Liver (tissue), 9 donors: Measurements from ENCODE around the gene TWSG1. TPM values are rescaled to one million over a fixed set of nuclear protein-coding genes. Genes with fewer than 3 reads are reported as not detected.

ENCODE experiments used
- DNase-seq: peaks from one replicate; pipeline ENCODE4 v3.0.0-alpha.2; 2017; ENCODE audit warnings: low spot score
- H3K27ac ChIP-seq, 2 donors: one replicate each; pipeline ENCODE4 v1.7.0; 2013; ENCODE audit warnings: inconsistent platforms in 2 of 2, low read length in 2 of 2, control low read depth in 1 of 2, low read depth in 1 of 2, mild to moderate bottlenecking in 1 of 2
- H3K27me3 ChIP-seq, 4 donors: one replicate each; pipeline versions ENCODE4 v1.6.1 to v1.7.0; 2013; ENCODE audit warnings: low read length in 3 of 4, inconsistent platforms in 1 of 4, mild to moderate bottlenecking in 1 of 4, moderate library complexity in 1 of 4; ENCODE audit not compliant: control insufficient read depth in 4 of 4, insufficient read depth in 4 of 4
- H3K36me3 ChIP-seq, 4 donors: one replicate each; pipeline versions ENCODE4 v1.6.1 to v1.7.0; 2013; ENCODE audit warnings: low read length in 3 of 4, mild to moderate bottlenecking in 3 of 4, low read depth in 1 of 4, moderate library complexity in 1 of 4; ENCODE audit not compliant: control insufficient read depth in 4 of 4, insufficient read depth in 3 of 4
- H3K4me1 ChIP-seq, 4 donors: one replicate each; pipeline versions ENCODE4 v1.6.1 to v1.7.0; 2013; ENCODE audit warnings: low read length in 3 of 4, mild to moderate bottlenecking in 3 of 4, moderate library complexity in 1 of 4; ENCODE audit not compliant: control insufficient read depth in 4 of 4, insufficient read depth in 4 of 4
- H3K4me3 ChIP-seq, 3 donors: one replicate each; pipeline versions ENCODE4 v1.6.1 to v1.7.0; 2013; ENCODE audit warnings: low read length in 3 of 3, control low read depth in 1 of 3, low read depth in 1 of 3, mild to moderate bottlenecking in 1 of 3
- H3K9ac ChIP-seq, 2 donors: one replicate each; pipeline ENCODE4 v1.7.0; 2013; ENCODE audit warnings: low read length in 2 of 2, mild to moderate bottlenecking in 2 of 2, moderate library complexity in 2 of 2, control low read depth in 1 of 2, low read depth in 1 of 2
- H3K9me3 ChIP-seq, 4 donors: one replicate each; pipeline versions ENCODE4 v1.6.1 to v1.7.0; 2013; ENCODE audit warnings: low read length in 3 of 4; ENCODE audit not compliant: control insufficient read depth in 4 of 4
- EGR1 ChIP-seq, 2 donors: IDR thresholded peaks; 2 replicates each; pipeline ENCODE4 v1.6.1; 2016 to 2018; ENCODE audit warnings: antibody characterized with exemption in 2 of 2, low read depth in 2 of 2
- FOXA1 ChIP-seq: IDR thresholded peaks from 2 replicates; pipeline ENCODE4 v1.6.1; 2016; ENCODE audit warnings: antibody characterized with exemption
- GABPA ChIP-seq, 2 donors: IDR thresholded peaks in 1 of 2; conservative IDR thresholded peaks in 1 of 2; 2 replicates each; pipeline ENCODE4 v1.6.1; 2016; ENCODE audit warnings: antibody characterized with exemption in 2 of 2, mild to moderate bottlenecking in 1 of 2, moderate library complexity in 1 of 2
- HNF4A ChIP-seq, 2 donors: conservative IDR thresholded peaks; 2 replicates each; pipeline ENCODE4 v1.6.1; 2016; ENCODE audit warnings: antibody characterized with exemption in 2 of 2, mild to moderate bottlenecking in 2 of 2
- JUND ChIP-seq, 2 donors: IDR thresholded peaks; 2 replicates each; pipeline ENCODE4 v1.6.1; 2016; ENCODE audit warnings: antibody characterized with exemption in 2 of 2
- RAD21 ChIP-seq, 2 donors: IDR thresholded peaks; 2 replicates each; pipeline ENCODE4 v1.6.1; 2016; ENCODE audit warnings: antibody characterized with exemption in 2 of 2, mild to moderate bottlenecking in 2 of 2
- SP1 ChIP-seq: IDR thresholded peaks from 2 replicates; pipeline ENCODE4 v1.6.1; 2018; ENCODE audit warnings: antibody characterized with exemption, mild to moderate bottlenecking
- YY1 ChIP-seq: IDR thresholded peaks from 2 replicates; pipeline ENCODE4 v1.6.1; 2016; ENCODE audit warnings: antibody characterized with exemption, mild to moderate bottlenecking
- WGBS: extraction: QIAGEN DNeasy Blood & Tissue Kit; methylation state at CpG from one replicate; pipeline ENCODE4 v1.1.7; 2013; 5-methylcytosine and 5-hydroxymethylcytosine counted together
- polyA plus RNA-seq, 2 donors: library from polyadenylated mRNA; stranded (reverse) in 1 of 2; unstranded in 1 of 2; fragments of 200-250 nt in 1 of 2; fragments of >200 nt in 1 of 2; fragmentation: Nextera tagmentation in 1 of 2; extraction: Ambion mirVana in 1 of 2; gene quantifications; one replicate each; pipeline versions ENCODE4 v1.2.1 to v1.2.3, GENCODE V29; 2013 to 2015
- total RNA-seq, 2 donors: library from RNA; depleted of rRNA; stranded (reverse); fragments of >200 nt; gene quantifications; one replicate each; pipeline ENCODE4 v1.2.3, GENCODE V29; 2014
- TF ChIP-seq, protein P1 (sequence below): IDR thresholded peaks from 2 replicates; pipeline ENCODE4 v1.6.1; 2016; ENCODE audit warnings: antibody characterized with exemption
- TF ChIP-seq, protein P2 (sequence below): IDR thresholded peaks from 2 replicates; pipeline ENCODE4 v1.6.1; 2016; ENCODE audit warnings: antibody characterized with exemption, mild to moderate bottlenecking
- TF ChIP-seq, protein P3 (sequence below): fragments of 150-350 bp; IDR thresholded peaks from 2 replicates; pipeline ENCODE4 v1.5.1; 2017; ENCODE audit warnings: improper control_type of control experiment, low read depth, low read length; ENCODE audit not compliant: missing input control
- donor health status: healthy.
- donor health status: healthy.
- donor health status: healthy.
- donor health status: healthy.
- donor health status: healthy.

TWSG1 gene
- total and polyA plus RNA-seq, 4 donors, result 3.9 to 11.1 (median 5.4) TPM

DNA sequence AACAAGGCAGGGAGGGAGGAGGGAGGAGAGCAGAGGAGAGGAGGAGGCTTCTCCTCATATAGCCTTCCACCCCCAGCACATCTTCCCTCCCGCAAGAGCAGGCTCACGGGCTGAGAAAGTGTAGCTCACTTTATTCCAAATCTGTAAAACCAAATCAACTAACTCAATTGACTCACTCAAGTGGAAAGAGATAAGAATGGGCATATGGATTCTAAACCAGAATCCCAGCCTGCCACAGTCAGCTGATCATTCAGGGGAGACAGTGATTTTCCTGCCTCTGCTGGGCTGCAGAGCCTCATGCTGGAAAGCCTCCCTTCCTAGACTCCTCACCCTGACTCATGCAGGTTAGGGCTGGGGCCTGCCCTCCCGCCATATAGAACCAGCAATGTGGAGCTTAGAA lies 4.2 kb upstream of the TWSG1 start:
- Histone ChIP-seq H3K27ac (no peak overlapping the region), H3K4me1 (peaks cover 0 to 14% (median 9%) of the 10 kb centered on the region in 4 donors), H3K27me3 (no peaks in the 10 kb centered on the region), H3K4me3 (no peak overlapping the region), H3K9me3 (peaks cover 0 to 6% (median 0%) of the 10 kb centered on the region in 4 donors), H3K9ac (no peak overlapping the region), H3K36me3 (no peaks in the 10 kb centered on the region)
- TF ChIP-seq JUND (IDR thresholded peaks at IDR 0.05) (no peak), GABPA (IDR thresholded peaks at IDR 0.05 in 1 of 2, conservative IDR thresholded peaks at IDR 0.05 in 1 of 2) (no peak), HNF4A (conservative IDR thresholded peaks at IDR 0.05) (no peak), EGR1 (IDR thresholded peaks at IDR 0.05; ENCODE audit: low read depth in 2 of 2) (no peak), RAD21 (IDR thresholded peaks at IDR 0.05) (no peak)
- TF ChIP-seq, protein P1, sequence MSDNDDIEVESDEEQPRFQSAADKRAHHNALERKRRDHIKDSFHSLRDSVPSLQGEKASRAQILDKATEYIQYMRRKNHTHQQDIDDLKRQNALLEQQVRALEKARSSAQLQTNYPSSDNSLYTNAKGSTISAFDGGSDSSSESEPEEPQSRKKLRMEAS, result no peak
- TF ChIP-seq, protein P2, sequence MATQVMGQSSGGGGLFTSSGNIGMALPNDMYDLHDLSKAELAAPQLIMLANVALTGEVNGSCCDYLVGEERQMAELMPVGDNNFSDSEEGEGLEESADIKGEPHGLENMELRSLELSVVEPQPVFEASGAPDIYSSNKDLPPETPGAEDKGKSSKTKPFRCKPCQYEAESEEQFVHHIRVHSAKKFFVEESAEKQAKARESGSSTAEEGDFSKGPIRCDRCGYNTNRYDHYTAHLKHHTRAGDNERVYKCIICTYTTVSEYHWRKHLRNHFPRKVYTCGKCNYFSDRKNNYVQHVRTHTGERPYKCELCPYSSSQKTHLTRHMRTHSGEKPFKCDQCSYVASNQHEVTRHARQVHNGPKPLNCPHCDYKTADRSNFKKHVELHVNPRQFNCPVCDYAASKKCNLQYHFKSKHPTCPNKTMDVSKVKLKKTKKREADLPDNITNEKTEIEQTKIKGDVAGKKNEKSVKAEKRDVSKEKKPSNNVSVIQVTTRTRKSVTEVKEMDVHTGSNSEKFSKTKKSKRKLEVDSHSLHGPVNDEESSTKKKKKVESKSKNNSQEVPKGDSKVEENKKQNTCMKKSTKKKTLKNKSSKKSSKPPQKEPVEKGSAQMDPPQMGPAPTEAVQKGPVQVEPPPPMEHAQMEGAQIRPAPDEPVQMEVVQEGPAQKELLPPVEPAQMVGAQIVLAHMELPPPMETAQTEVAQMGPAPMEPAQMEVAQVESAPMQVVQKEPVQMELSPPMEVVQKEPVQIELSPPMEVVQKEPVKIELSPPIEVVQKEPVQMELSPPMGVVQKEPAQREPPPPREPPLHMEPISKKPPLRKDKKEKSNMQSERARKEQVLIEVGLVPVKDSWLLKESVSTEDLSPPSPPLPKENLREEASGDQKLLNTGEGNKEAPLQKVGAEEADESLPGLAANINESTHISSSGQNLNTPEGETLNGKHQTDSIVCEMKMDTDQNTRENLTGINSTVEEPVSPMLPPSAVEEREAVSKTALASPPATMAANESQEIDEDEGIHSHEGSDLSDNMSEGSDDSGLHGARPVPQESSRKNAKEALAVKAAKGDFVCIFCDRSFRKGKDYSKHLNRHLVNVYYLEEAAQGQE, result no peak
- TF ChIP-seq, protein P3, sequence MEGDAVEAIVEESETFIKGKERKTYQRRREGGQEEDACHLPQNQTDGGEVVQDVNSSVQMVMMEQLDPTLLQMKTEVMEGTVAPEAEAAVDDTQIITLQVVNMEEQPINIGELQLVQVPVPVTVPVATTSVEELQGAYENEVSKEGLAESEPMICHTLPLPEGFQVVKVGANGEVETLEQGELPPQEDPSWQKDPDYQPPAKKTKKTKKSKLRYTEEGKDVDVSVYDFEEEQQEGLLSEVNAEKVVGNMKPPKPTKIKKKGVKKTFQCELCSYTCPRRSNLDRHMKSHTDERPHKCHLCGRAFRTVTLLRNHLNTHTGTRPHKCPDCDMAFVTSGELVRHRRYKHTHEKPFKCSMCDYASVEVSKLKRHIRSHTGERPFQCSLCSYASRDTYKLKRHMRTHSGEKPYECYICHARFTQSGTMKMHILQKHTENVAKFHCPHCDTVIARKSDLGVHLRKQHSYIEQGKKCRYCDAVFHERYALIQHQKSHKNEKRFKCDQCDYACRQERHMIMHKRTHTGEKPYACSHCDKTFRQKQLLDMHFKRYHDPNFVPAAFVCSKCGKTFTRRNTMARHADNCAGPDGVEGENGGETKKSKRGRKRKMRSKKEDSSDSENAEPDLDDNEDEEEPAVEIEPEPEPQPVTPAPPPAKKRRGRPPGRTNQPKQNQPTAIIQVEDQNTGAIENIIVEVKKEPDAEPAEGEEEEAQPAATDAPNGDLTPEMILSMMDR, result no peak
- WGBS, result 83% methylated on average over 3 of the region's 3 CpGs
- no peak for DNase-seq

DNA sequence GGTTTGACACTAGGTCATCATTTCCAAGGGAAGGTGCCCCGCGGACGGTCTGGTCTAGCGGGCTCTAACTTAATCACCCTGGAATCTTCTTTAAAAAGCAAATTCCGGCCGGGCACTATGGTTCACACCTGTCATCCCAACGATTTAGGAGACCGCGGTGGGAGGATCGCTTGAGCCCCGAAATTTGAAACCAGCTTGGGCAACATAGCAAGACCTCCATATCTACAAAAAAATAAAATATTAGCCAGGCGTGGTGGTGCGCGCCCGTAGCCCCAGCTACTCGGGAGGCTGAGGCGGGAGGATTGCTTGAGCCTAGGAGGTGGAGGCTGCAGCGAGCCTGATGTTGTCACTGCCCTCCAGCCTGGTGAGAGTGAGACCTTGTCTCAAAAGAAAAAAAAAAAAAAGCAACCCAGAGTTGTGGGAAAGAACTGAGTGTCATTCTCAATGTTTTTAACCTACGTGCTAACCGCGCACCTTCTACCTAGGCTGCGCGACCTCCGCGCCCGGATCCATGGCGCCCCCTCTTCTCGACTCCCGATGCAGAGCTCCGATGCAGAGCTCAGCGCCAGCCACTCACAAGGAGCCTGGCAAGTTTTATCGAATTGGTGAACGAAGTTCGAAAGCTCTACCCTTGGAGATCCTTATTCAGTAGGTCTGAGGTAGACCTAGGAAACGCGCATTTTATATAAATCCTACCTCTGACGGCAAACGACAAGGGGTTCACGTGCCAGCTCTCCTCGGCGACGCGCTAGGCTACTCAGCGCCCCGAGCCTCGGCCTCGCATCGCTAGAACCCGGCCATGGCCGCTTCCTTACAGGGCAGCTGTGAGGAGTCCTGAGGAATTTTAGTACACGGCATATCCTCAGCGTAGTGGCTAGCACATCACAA lies 888 bp upstream of the TWSG1 start:
- TF ChIP-seq FOXA1 (no peak), YY1 (peak; percentile 27), SP1 (peak; percentile 2)
- Histone ChIP-seq H3K36me3 (no peaks in the 10 kb centered on the region), H3K27ac (no peak overlapping the region), H3K9ac (peak overlapping the region in 1 of 2 donors; percentile 39), H3K4me1 (peaks cover 0 to 14% (median 11%) of the 10 kb centered on the region in 4 donors), H3K9me3 (peaks cover 0 to 3% (median 0%) of the 10 kb centered on the region in 4 donors), H3K27me3 (no peaks in the 10 kb centered on the region), H3K4me3 (peak overlapping the region; percentile 36 to 96 (median 38))
- peak; percentile 44 for DNase-seq
- 36% methylated on average over 52 of the region's 52 CpGs for WGBS
